SU-DHL-6 (cell line): ENCODE data around the gene LAMC3.

Source experiments
- H2AFZ ChIP-seq: fragments of 200-600 bp; sonication (generic); 2 replicates; pipeline ENCODE4 v1.6.1; 2014; ENCODE audit warnings: low read depth, mild to moderate bottlenecking, moderate library complexity, mixed read lengths, antibody characterized with exemption, low read length; ENCODE audit not compliant: severe bottlenecking
- H3F3A ChIP-seq: fragments of 200-600 bp; shearing (Covaris generic); 2 replicates; pipeline ENCODE4 v1.6.0; 2016; ENCODE audit warnings: antibody characterized with exemption, mild to moderate bottlenecking; ENCODE audit not compliant: insufficient read depth
- H3K27ac ChIP-seq: fragments of 200-600 bp; sonication (generic); 2 replicates; pipeline ENCODE4 v1.5.1; 2016; ENCODE audit warnings: low read depth, mild to moderate bottlenecking, low read length, moderate library complexity, mixed read lengths
- H3K27me3 ChIP-seq: fragments of 200-600 bp; sonication (generic), shearing (Covaris generic); 2 replicates; pipeline ENCODE4 v1.6.0; 2014; ENCODE audit warnings: mild to moderate bottlenecking, low read length
- H3K36me3 ChIP-seq: fragments of 200-600 bp; sonication (generic); 2 replicates; pipeline ENCODE4 v1.6.1; 2014; ENCODE audit warnings: mild to moderate bottlenecking, low read length, mixed read lengths
- H3K4me2 ChIP-seq: fragments of 300-600, 200-600 bp; shearing (Covaris generic), sonication (generic); 2 replicates; pipeline ENCODE4 v1.6.0; 2014; ENCODE audit warnings: low read length, low read depth, mild to moderate bottlenecking; ENCODE audit not compliant: poor library complexity, severe bottlenecking
- H3K4me3 ChIP-seq: fragments of 200-600 bp; sonication (generic); 2 replicates; pipeline ENCODE4 v1.5.1; 2014; ENCODE audit warnings: antibody characterized with exemption, low read length, mild to moderate bottlenecking, mixed read lengths; ENCODE audit not compliant: insufficient read depth, poor library complexity, severe bottlenecking
- H3K79me2 ChIP-seq: fragments of 200-600 bp; sonication (generic); 2 replicates; pipeline ENCODE4 v1.6.1; 2014; ENCODE audit warnings: mild to moderate bottlenecking, low read length, moderate library complexity; ENCODE audit not compliant: insufficient read depth
- H3K9ac ChIP-seq: fragments of 200-600 bp; sonication (generic); 2 replicates; pipeline ENCODE4 v1.7.0; 2014; ENCODE audit warnings: mild to moderate bottlenecking, low read length
- H3K9me2 ChIP-seq: fragments of 200-600 bp; sonication (generic); replicated peaks from 2 replicates; pipeline ENCODE4 v1.6.1; 2014; ENCODE audit warnings: low read length; ENCODE audit not compliant: insufficient read depth
- H3K9me3 ChIP-seq: fragments of 200-600 bp; sonication (generic); 2 replicates; pipeline ENCODE4 v1.6.1; 2014; ENCODE audit warnings: low read length, mixed read lengths; ENCODE audit not compliant: insufficient read depth
- H4K20me1 ChIP-seq: fragments of 200-600 bp; sonication (generic); 2 replicates; pipeline ENCODE4 v1.6.1; 2014; ENCODE audit warnings: low read depth, mild to moderate bottlenecking, antibody characterized with exemption, low read length, moderate library complexity, mixed read lengths
- CTCF ChIP-seq: fragments of 200-600 bp; sonication (generic); IDR thresholded peaks from one replicate; pipeline ENCODE4 v1.5.1; 2017; ENCODE audit warnings: antibody characterized with exemption, mild to moderate bottlenecking, low read length, moderate library complexity; ENCODE audit not compliant: insufficient read depth, poor library complexity, severe bottlenecking
- EZH2phosphoT487 ChIP-seq: fragments of 200-600 bp; sonication (generic), shearing (Covaris generic); conservative IDR thresholded peaks from 2 replicates; pipeline ENCODE4 v1.6.1; 2018; ENCODE audit warnings: mild to moderate bottlenecking, antibody characterized with exemption, low read length, moderate library complexity, mixed read lengths

The LAMC3 gene

GRCh38 chr9:131068076-131068816 is 59.3 kb downstream of the LAMC3 start:
- TF ChIP-seq CTCF = no peak
- TF ChIP-seq EZH2phosphoT487 = no peak
- Histone ChIP-seq H3K4me3 (no peak overlapping the region), H3F3A (no peaks in the 10 kb centered on the region), H3K36me3 (no peaks in the 10 kb centered on the region), H3K27me3 (no peaks in the 10 kb centered on the region), H3K9ac (no peak overlapping the region), H3K9me3 (no peaks in the 10 kb centered on the region), H3K27ac (no peak overlapping the region), H3K79me2 (no peaks in the 10 kb centered on the region), H3K9me2 (no peaks in the 10 kb centered on the region), H2AFZ (no peak overlapping the region), H4K20me1 (no peaks in the 10 kb centered on the region), H3K4me2 (no peak overlapping the region)

- Histone ChIP-seq H3K79me2 (no peaks in the 10 kb centered on the region), H3F3A (no peaks in the 10 kb centered on the region), H3K27ac (no peak overlapping the region), H3K4me3 (no peak overlapping the region), H2AFZ (no peak overlapping the region), H3K36me3 (no peaks in the 10 kb centered on the region), H3K9me2 (no peaks in the 10 kb centered on the region), H4K20me1 (no peaks in the 10 kb centered on the region), H3K27me3 (no peaks in the 10 kb centered on the region), H3K9ac (no peak overlapping the region), H3K4me2 (no peak overlapping the region), H3K9me3 (no peaks in the 10 kb centered on the region)
- no peak for TF ChIP-seq CTCF
- TF ChIP-seq EZH2phosphoT487 = no peak
Observed at GRCh38 chr9:131069699-131070098, 60.7 kb downstream of the LAMC3 start.

- H3K36me3 ChIP-seq = no peaks in the 10 kb centered on the region
- no peak overlapping the region for H2AFZ ChIP-seq
- no peak overlapping the region for H3K27ac ChIP-seq
- no peak overlapping the region for H3K9ac ChIP-seq
- H3K27me3 ChIP-seq = no peaks in the 10 kb centered on the region
- no peaks in the 10 kb centered on the region for H3K79me2 ChIP-seq
- no peaks in the 10 kb centered on the region for H3K9me2 ChIP-seq
- no peaks in the 10 kb centered on the region for H4K20me1 ChIP-seq
- TF ChIP-seq CTCF = no peak
- TF ChIP-seq EZH2phosphoT487 = no peak
- H3K4me2 ChIP-seq = no peak overlapping the region
- H3F3A ChIP-seq = no peaks in the 10 kb centered on the region
- H3K4me3 ChIP-seq = no peak overlapping the region
- no peaks in the 10 kb centered on the region for H3K9me3 ChIP-seq
Observed at GRCh38 chr9:131072107-131072870, 63.3 kb downstream of the LAMC3 start.
